Measurements from ENCODE around the gene PRR19.

- TF ChIP-seq CTCF (IDR thresholded peaks at IDR 0.05; ENCODE audit: insufficient read depth, low read depth, low read length) (no peak), EZH2 (IDR thresholded peaks at IDR 0.05; ENCODE audit: insufficient read depth, low read length) (no peak)
Observed at GRCh38 chr19:42323473-42323851, 21.5 kb downstream of the PRR19 start.
